A172 (cell line): ENCODE measurements around the gene PPARA. TPM values are rescaled to one million over a fixed set of nuclear protein-coding genes. Genes with fewer than 3 reads are reported as not detected.

ENCODE experiments used
- DNase-seq: peaks from one replicate; pipeline ENCODE4 v3.0.0-alpha.2; 2015; ENCODE audit warnings: low spot score
- total RNA-seq: library from RNA; depleted of rRNA; stranded (reverse); fragments of >200 nt; shearing (Covaris generic); gene quantifications from 2 replicates; pipeline ENCODE4 v1.2.3, GENCODE V29; 2014

Gene PPARA
- total RNA-seq, 1 experiment from 2014 or later, result 5.3 TPM

- DNase-seq, result no peak
Observed at GRCh38 chr22:46113910-46114517, 36.3 kb upstream of the PPARA start.

GRCh38 chr22:46114518-46115387 lies 35.6 kb upstream of the PPARA start:
- DNase-seq, result no peak

GRCh38 chr22:46115388-46115678 lies 35.0 kb upstream of the PPARA start:
- no peak for DNase-seq

GRCh38 chr22:46115755-46116490 lies 34.4 kb upstream of the PPARA start:
- no peak for DNase-seq

- no peak for DNase-seq
Observed at GRCh38 chr22:46116491-46116958, 33.8 kb upstream of the PPARA start.

GRCh38 chr22:46117206-46118199 lies 32.8 kb upstream of the PPARA start:
- no peak for DNase-seq

- DNase-seq, result no peak
Observed at GRCh38 chr22:46119093-46119728, 31.1 kb upstream of the PPARA start.

GRCh38 chr22:46119729-46120419 lies 30.5 kb upstream of the PPARA start:
- DNase-seq, result no peak

GRCh38 chr22:46120420-46120737 lies 29.9 kb upstream of the PPARA start:
- no peak for DNase-seq

DNA sequence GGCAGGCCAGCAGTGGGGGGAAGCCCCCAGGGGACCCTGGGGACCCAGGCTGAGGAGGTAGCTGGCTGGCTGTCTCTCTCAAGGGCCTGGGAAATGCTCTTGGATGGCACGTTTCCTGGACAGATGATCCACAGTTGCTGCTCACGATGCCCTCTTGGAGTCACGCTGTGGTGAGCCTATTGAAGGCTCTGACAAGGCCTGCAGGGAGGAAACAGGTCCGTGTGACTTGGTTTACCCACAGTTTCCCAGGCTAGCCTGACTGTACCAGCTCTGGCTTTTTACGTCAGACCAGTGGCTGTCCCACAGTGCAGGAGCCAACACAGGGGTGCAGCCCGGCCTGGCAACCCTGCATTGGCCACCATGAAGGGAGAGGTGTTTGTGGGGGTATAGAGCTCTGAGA lies 29.2 kb upstream of the PPARA start:
- no peak for DNase-seq

- DNase-seq, result no peak
Observed at GRCh38 chr22:46121523-46122287, 28.6 kb upstream of the PPARA start.

GRCh38 chr22:46122511-46122971 lies 27.8 kb upstream of the PPARA start:
- no peak for DNase-seq

GRCh38 chr22:46122980-46123693 lies 27.2 kb upstream of the PPARA start:
- DNase-seq, result no peak

DNA sequence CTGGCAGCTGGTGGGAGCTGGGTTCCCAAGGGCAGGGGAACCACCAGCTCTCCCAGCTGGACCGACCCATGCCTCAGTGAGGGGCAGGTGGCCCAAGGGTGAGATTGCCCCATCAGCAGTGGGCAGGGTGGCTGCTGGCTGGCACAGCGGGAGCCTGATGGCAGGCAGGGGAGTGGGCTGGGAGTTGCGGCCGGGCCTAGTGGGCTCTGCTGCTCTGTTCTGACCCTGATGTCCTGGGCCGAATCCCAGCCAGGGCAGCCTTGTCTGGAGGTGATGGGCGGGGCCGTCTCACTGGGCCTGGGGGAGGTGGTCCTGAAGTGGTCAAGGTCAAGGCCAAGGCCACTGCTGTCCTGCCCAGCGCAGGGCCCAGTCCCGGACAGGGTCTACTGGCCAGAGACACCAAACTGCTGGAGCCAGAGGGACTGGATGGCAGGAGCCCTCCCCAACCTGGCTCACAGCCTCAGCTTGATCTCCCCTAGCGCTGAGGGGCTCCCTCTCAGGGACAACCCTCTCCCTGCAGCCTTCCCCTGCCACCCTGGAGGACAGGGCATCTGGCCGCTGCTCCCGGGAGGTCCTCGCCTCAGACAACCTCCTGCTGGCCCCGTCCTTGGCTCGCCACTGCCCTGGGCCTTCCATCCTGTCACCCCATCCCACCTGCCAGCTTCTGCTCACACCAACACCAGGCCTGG lies 26.5 kb upstream of the PPARA start:
- DNase-seq, result no peak

DNA sequence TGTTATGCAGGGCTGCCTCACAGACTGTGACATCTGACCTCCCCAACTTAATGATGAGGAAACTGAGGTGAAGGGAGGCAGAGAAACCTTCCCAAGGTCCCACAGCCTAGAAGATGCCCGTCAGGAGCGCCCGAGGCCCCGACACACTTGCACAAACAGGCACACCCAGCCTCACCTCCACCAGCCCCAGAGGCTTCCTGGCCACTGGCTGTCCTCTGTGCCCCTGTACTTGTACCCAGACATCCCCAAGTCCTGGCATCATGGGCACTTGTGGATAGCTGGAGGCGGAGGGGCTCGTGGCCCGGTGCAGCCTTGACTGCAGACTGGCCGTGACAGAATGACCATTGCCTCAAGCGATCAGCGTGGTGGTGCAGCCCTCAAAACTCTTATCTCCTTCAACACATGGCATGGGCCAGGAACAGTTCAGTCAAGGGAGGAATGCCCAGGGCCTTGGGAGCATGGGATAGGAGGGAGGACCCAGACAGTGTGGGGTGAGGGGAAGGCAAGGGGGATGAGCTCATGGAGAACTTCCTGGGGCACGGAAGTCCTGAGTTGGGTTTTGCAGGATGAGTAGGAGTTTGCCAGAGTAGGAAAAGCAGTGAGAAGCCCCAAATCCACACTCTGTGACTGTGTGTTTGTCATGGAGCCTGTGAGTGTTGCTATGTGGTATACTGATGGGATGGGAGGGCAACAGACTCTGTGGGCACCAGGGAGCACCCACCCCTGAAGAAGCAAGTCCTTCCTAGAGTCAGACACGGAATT lies 25.8 kb upstream of the PPARA start:
- no peak for DNase-seq

DNA sequence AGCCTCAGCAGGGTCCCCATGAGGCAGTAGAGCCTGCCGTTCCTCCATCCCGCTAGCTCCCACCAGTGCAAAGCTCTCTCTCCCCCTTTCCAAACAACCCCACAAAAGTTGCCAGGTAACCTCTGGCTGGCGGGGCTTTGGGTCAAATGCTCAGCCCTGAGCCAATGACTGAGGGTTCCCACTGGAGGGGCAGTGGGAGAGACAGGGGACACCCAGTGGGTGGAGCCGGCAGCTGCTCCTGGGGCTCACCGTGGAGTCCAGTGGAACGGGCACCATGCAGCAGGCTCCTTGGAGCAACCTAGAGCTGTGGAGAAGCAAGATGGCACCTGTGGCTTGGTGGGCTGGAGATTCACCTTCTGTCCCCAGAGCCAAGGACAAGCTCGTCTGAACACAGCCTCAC lies 25.0 kb upstream of the PPARA start:
- no peak for DNase-seq
